NCI-H1417 (cell line): ENCODE data around the gene STK33.
A peak's percentile ranks its signal among the peaks of the same experiment; 100 is the strongest.

Source experiments
- DNase-seq, 3 experiments: peaks; one replicate each; lab custom pipeline; 2025; lab: John Stamatoyannopoulos, UW

Gene STK33

DNA sequence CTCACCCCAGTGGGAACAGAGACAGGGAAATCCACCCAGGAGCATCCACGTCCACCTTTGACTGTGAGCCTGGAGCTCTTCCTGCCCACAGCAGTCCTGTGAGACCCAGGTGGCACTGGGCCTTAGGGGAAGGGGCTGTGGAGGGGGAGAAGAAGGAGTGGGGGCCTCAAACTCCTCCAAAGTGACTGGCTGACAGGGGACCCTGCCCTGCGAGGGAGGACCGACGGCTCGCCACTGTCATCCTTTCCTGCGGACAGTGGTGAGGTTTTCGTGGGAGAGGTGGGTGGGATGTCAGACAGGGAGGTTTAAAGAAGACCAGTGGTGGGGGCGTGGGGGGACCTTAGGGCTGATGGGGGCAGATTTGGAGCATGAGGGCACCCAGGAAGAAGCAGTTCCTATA, 237.8 kb downstream of the STK33 start:
- no peak for DNase-seq

DNA sequence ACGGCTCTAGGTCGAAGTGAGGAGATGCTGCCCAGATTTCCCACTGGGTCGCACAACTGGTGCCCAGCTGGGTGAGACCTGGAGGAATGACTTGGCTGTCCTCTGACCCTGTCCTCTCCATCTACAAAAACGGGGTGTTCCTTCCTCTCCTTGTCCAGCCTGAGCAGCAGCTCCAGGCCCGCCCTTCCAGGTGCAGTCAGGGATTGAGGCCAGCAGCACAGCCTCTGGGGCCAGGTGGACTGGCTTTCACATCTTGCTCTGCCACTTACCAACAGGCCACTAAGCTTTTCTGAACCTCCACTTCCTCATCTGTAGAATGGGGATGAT, 238.6 kb downstream of the STK33 start:
- DNase-seq = no peak

DNA sequence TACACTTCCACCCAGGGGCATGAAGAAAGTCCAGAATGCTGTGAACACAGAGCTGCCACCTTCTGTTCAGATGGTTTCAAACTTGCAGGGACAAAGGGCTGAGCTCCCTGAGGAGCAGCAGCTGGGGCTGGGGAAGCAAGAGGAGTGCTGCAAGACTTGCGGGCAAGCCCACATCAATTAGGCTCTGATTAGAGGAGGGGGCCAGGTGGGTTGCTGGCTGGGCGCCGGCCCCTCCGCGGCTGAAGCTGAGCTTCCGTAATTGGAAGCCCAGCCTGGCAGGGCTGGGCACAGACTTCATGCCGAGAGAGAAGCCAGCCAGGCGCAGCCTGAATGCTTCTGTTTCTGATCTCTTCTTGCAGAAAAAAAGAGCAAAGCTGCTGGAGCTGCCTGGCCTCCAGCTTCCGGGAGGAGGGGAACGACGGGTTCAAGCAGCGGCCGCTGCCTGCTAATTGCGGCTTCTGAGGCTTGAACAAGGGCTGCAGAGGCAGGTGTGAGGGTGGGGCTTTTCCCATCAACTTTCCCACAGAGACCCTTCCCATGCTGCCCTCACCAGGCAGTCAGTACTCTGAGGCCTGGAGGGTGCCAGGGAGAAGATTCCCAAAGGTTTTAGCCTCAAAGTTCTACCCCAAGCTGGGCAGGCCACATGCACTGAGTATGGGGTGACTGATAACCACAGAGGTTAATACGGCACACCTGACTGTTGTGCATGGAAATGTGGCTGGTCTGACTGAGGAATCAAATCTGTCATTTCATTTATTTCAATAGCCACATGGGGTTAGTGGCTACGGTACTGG, 239.2 kb downstream of the STK33 start:
- peak; percentile 64 to 96 (median 87) for DNase-seq

DNA sequence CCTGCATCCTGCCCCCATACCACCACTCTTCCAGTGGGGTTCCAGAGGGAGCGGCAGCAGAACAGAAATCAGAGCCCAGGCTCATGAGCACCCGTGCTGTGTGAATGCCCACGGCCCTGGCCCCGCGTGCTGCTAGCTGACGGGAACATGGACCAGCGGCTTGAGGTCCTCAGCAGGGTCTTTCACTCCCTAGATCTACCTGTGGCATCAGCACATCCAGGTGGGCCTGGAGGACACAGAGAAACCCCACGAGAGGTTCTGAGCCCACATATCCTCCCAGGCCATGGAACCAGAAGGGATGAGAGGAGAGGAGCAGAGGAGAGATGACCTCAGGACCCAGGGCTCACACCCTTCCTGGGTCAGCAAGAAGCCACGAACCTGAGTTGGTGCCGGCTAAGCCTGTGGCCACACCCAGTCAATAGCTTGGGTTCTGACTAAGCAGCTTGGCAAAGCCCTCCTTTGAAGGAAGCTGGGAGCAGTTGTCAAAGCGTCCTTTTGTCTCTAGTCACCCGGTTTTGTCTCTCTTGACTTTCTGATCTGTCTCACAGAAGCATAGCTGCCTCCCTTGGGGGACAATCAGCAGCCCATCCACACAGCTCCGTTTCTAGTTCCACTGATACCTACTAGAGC, 241.0 kb downstream of the STK33 start:
- DNase-seq = no peak

DNA sequence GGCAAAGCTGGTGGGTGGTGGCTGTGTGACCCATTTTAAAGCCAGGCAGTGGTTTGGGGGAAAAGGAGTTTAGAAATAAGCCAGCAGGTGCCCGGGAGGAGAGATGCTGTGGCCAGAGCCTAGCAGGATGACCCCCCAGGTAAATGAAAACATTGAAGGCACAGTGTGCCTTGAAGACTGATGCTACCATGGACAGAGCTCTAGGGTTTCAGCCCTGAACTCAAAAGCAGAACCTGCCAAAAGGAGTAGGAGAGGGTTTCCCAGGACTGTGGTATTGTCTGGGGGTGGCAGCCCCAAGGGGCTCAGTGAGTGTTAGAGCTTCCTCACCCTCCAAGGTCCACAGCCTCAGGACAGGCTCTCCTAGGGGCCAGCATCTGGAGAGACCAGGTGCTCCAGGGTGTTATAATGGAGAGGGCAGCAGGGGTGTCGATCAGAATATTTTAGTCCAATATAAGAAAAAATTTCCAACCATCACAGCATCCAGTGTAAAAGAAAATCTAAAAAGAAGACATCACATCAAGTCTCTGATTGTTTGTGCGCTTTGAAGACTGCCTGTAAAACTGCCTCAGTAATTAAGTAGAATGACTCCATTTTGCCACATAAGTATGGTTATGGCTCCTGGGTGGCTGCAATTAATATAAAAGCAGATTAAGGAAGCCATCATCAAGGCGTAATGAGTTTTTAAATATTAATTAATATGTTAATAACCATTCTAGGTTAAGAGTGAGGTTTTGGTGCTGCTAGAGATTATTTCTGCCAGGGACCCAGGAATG, 241.7 kb downstream of the STK33 start:
- DNase-seq = no peak

DNA sequence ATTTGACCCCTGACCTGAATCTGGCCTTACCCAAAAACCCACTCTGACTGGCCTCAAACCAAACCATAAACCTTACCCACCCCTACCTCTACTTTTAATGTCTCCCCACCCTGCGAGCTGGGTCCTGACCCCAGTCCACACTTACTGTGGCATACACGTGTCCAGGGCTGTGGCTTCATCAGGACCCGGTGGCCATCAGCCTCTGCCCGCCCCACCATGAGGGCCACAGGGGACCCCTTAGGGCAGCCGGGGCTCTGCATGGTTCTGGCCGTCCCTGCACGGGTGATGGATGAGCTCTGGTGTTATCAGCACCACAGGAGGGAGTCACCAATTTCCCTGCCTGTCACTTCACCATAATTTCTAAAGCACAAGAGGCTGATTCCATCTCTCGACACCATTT, 242.8 kb downstream of the STK33 start:
- DNase-seq = no peak

DNA sequence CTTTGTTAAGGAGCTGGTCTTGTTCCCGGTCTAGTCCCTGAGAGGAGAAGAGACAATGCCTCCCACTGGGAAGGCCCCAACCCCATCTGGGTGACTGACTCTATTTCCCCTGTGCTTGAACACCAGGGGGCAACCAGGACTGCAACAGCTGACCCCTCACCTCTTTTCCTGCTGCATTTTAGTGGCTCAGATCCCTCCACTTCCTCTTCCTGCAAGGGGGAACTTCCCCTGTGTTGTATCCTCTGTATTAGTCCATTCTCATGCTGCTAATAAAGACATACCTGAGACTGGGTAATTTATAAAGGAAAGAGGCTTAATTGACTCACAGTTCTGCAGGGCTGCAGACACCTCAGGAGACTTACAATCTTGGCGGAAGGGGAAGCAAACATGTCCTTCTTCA, 246.1 kb downstream of the STK33 start:
- no peak for DNase-seq

DNA sequence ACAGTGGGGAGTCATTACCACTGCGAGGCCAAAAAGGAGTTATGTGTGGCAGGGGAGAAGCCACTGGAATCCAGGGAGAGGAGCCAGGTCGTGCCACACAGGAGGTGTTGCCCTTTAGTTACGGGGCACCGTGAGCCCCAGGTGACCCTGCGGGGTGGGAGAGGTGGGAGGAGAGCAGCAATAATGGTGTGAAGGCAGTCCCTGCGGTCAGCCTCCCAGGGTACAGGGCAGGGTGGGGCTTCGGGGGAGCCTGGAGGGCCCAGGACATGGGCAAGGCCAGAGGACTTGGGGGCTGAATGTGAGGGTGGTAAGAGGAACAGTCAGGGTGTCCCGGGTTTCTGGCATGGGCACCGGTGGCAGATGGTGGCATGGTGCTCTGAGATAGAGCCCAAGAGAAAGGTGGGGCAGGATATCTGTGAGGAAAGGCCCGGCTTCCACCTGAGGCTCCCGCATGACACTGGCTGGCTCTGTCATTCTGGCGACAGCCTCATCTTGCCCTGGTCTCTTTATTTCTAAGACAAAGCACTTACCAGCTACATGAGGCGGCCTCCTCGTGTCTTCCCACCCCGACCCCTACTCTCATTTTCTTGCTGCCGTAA, 247.8 kb downstream of the STK33 start:
- no peak for DNase-seq

DNA sequence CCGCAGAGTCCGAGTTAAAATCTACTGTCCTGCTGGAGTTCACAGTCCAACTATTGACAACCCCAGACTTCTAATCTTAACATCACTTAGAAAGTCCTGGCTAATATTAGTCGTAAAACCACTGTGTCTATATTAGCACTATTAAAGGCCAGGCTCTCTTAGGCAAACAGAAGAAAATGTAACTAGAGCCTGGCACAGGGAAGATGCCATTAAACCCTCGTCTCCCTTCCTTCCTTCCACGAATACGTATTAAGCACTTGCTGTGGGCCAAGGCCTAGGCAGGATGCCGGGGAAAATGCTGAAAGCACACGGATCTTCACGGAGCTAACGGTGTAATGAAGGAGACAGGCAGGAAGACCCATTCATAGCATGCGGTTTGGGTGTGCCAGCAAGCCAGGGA, 248.8 kb downstream of the STK33 start:
- DNase-seq = no peak

DNA sequence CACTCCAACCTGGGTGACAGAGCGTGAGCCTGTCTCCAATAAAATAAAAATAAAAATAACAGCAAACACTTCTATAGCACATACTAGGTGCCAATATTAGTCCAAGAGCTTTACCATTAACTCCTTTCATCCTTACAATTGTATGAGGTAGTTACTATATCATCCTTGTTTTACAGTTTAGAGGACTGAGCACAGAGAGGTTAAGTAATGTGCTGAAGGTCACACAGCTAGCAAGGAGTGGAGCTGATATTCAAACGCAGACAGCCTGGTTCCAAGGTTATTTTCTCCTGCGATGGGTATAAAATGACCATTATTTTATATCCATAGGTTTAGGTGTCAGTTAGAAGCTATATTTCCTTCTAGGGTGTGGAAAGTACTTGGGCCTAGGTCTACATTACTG, 249.7 kb downstream of the STK33 start:
- no peak for DNase-seq

DNA sequence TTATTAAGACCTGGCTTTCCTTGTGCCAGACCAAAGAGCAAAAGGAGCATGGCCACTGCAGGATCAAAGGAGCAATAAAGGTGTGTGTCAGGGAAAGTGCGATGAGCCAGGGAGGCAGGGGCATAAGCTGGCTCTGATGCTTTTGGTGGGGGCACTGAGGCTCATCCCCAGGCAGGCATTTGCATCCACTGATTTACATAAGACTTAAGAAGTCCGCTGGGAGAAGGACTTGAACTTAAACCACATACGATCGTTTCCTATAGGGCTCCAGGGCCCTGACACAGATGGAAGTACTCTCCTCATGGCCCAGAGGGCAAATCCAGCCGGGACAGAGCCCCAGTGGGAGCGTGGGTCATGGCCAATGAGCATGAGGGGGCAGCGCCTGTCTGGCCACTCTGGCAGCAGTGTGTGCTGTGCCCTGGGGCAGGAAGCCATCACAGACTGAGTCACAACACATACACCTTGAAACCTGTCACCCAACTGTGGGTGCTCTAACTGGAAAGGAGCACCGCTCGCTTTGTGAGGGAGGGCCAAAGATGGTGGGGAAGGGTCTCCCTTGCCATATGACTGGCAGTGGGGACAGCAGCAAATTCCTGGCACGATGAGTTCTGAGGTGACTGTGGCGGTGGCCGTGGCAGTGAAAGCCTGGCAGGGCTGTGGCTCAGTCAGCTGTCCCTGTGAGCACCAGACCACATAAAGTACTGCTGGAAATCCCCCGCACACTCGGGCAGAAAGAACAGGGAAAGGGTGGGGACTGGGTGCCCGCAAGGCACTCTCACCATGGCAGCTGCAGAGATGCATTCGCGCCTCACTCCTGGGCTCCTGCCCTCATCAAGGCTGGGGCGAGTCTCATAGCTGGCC, 251.0 kb downstream of the STK33 start:
- DNase-seq = no peak

DNA sequence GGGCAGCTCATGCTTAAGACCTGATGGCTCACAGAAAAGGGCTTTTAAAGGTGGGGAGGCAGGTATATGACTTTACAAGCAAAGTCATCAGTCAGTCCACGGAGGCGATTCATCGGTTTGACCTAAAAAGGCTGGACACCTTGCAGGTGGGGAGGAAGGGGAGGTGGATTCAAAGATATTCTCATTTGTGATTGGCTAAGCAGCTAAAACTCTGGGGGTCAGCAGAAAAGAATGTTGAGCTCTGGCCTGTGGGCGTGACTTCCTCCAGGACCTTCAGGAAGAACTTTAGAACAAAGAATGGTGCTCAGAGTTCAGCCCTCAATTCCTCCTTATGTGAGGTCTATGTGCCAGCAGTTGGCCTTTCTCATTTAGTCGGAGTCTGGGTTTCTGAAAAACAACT, 252.0 kb downstream of the STK33 start:
- DNase-seq = no peak
